ENCODE results near the gene MTFR2. TPM values are rescaled to one million over a fixed set of nuclear protein-coding genes. Genes with fewer than 3 reads are reported as not detected.

MTFR2 gene
- polyA plus RNA-seq, 1 donor (not counting 4 experiments of a cell fraction or from before 2014, with no cell fraction given): 12.0 TPM

- TF ChIP-seq CTCF (optimal IDR thresholded peaks at IDR 0.05 in 1 of 3, IDR thresholded peaks at IDR 0.05 in 1 of 3, conservative IDR thresholded peaks at IDR 0.05 in 1 of 3; ENCODE audit: extremely low read depth in 1 of 3, insufficient read depth in 2 of 3, low read length in 3 of 3): no peak
- no peak for TF ChIP-seq EZH2 (IDR thresholded peaks at IDR 0.05; ENCODE audit: low read length)
- H3K27me3 ChIP-seq (ENCODE audit: control insufficient read depth, extremely low read depth, insufficient read depth, low read length): no peaks in the 10 kb centered on the region
- no peaks in the 10 kb centered on the region for H3K79me2 ChIP-seq (ENCODE audit: control insufficient read depth, insufficient read depth, low read length)
- no peaks in the 10 kb centered on the region for H3K9me3 ChIP-seq (ENCODE audit: control insufficient read depth, low read depth, low read length)
- H3K4me2 ChIP-seq (ENCODE audit: control insufficient read depth, extremely low read depth, insufficient read depth, low read depth, low read length): no peak overlapping the region
- dilution Hi-C loops (cut with MboI; ENCODE audit: extremely low pct_ligation_motif_present, low sequenced_read_pairs): no loop called here
- no peak overlapping the region for H3K9ac ChIP-seq (ENCODE audit: control insufficient read depth, extremely low read depth, insufficient read depth, low read length)
- H3K36me3 ChIP-seq (ENCODE audit: control insufficient read depth in 2 of 2, extremely low read depth in 1 of 2, insufficient read depth in 2 of 2, low read length in 2 of 2): no peaks in the 10 kb centered on the region
- no peak overlapping the region for H2AFZ ChIP-seq (ENCODE audit: control insufficient read depth, low read length)
- no peak overlapping the region for H3K27ac ChIP-seq (ENCODE audit: control insufficient read depth, insufficient read depth, low read length)
- DNase-seq (ENCODE audit: low read depth, low spot score) (no peak), FAIRE-seq (no peak)
- no peak overlapping the region for H3K4me3 ChIP-seq (ENCODE audit: control insufficient read depth in 2 of 3, extremely low read depth in 1 of 3, insufficient read depth in 2 of 3, low read depth in 1 of 3, low read length in 3 of 3)
- no peaks in the 10 kb centered on the region for H4K20me1 ChIP-seq (ENCODE audit: control insufficient read depth, extremely low read depth, insufficient read depth, low read length)
- H3K4me1 ChIP-seq (ENCODE audit: control insufficient read depth, extremely low read depth, insufficient read depth, low read length): no peaks in the 10 kb centered on the region
- H3K9me1 ChIP-seq (ENCODE audit: control insufficient read depth, extremely low read depth, insufficient read depth, low read length): no peaks in the 10 kb centered on the region
Observed at GRCh38 chr6:136188486-136188885, 61.6 kb downstream of the MTFR2 start.

GRCh38 chr6:136186363-136186762, 63.7 kb downstream of the MTFR2 start:
- no peaks in the 10 kb centered on the region for H4K20me1 ChIP-seq (ENCODE audit: control insufficient read depth, extremely low read depth, insufficient read depth, low read length)
- TF ChIP-seq CTCF (optimal IDR thresholded peaks at IDR 0.05 in 1 of 3, IDR thresholded peaks at IDR 0.05 in 1 of 3, conservative IDR thresholded peaks at IDR 0.05 in 1 of 3; ENCODE audit: extremely low read depth in 1 of 3, insufficient read depth in 2 of 3, low read length in 3 of 3) (no peak), EZH2 (IDR thresholded peaks at IDR 0.05; ENCODE audit: low read length) (no peak)
- FAIRE-seq: no peak
- no peak overlapping the region for H3K4me3 ChIP-seq (ENCODE audit: control insufficient read depth in 2 of 3, extremely low read depth in 1 of 3, insufficient read depth in 2 of 3, low read depth in 1 of 3, low read length in 3 of 3)
- H3K27ac ChIP-seq (ENCODE audit: control insufficient read depth, insufficient read depth, low read length): no peak overlapping the region
- no peaks in the 10 kb centered on the region for H3K27me3 ChIP-seq (ENCODE audit: control insufficient read depth, extremely low read depth, insufficient read depth, low read length)
- H3K79me2 ChIP-seq (ENCODE audit: control insufficient read depth, insufficient read depth, low read length): no peaks in the 10 kb centered on the region
- H3K9me3 ChIP-seq (ENCODE audit: control insufficient read depth, low read depth, low read length): no peaks in the 10 kb centered on the region
- H3K4me1 ChIP-seq (ENCODE audit: control insufficient read depth, extremely low read depth, insufficient read depth, low read length): no peaks in the 10 kb centered on the region
- DNase-seq (ENCODE audit: low read depth, low spot score): no peak
- H3K9ac ChIP-seq (ENCODE audit: control insufficient read depth, extremely low read depth, insufficient read depth, low read length): no peak overlapping the region
- no peak overlapping the region for H2AFZ ChIP-seq (ENCODE audit: control insufficient read depth, low read length)
- no peaks in the 10 kb centered on the region for H3K9me1 ChIP-seq (ENCODE audit: control insufficient read depth, extremely low read depth, insufficient read depth, low read length)
- dilution Hi-C loops (cut with MboI; ENCODE audit: extremely low pct_ligation_motif_present, low sequenced_read_pairs): no loop called here
- no peak overlapping the region for H3K4me2 ChIP-seq (ENCODE audit: control insufficient read depth, extremely low read depth, insufficient read depth, low read depth, low read length)
- no peaks in the 10 kb centered on the region for H3K36me3 ChIP-seq (ENCODE audit: control insufficient read depth in 2 of 2, extremely low read depth in 1 of 2, insufficient read depth in 2 of 2, low read length in 2 of 2)

All from keratinocyte (primary cell).